ENCODE measurements around the gene PRRC2C.

Gene PRRC2C

DNA sequence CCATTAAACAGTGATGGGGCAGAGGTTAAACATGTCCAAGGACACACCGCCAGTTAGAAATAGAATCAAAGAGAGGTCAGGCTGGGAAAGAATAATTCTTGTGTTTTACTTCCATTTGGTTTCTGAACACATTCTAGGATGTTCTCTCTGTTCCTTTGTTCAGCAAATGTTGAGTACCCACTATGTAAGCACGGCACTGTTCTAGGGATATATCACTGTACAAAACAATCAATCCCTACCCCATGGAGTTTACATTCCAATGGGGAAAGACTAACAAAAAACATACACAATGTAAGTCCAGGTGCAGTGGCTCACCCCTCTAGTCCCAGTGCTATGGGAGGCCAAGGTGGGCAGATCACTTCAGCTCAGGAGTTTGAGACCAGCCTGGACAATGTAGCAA, 142.9 kb downstream of the PRRC2C start:
- H3K4me3 ChIP-seq (ENCODE audit: low read depth, low read length): no peak overlapping the region
- H3K79me2 ChIP-seq: no peaks in the 10 kb centered on the region
- TF ChIP-seq, protein P1, sequence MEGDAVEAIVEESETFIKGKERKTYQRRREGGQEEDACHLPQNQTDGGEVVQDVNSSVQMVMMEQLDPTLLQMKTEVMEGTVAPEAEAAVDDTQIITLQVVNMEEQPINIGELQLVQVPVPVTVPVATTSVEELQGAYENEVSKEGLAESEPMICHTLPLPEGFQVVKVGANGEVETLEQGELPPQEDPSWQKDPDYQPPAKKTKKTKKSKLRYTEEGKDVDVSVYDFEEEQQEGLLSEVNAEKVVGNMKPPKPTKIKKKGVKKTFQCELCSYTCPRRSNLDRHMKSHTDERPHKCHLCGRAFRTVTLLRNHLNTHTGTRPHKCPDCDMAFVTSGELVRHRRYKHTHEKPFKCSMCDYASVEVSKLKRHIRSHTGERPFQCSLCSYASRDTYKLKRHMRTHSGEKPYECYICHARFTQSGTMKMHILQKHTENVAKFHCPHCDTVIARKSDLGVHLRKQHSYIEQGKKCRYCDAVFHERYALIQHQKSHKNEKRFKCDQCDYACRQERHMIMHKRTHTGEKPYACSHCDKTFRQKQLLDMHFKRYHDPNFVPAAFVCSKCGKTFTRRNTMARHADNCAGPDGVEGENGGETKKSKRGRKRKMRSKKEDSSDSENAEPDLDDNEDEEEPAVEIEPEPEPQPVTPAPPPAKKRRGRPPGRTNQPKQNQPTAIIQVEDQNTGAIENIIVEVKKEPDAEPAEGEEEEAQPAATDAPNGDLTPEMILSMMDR (IDR thresholded peaks at IDR 0.05): no peak
- no peaks in the 10 kb centered on the region for H3K27me3 ChIP-seq (ENCODE audit: control insufficient read depth, insufficient read depth, low read length)
- no peaks in the 10 kb centered on the region for H3K36me3 ChIP-seq (ENCODE audit: control insufficient read depth, insufficient read depth, low read length)
- H3K27ac ChIP-seq: no peak overlapping the region
- H3K9ac ChIP-seq: no peak overlapping the region
- no peaks in the 10 kb centered on the region for H3K4me1 ChIP-seq
- no peaks in the 10 kb centered on the region for H3K9me3 ChIP-seq (ENCODE audit: control insufficient read depth, low read length)
- H2AFZ ChIP-seq: no peak overlapping the region
- H3K4me2 ChIP-seq (ENCODE audit: low read length): no peak overlapping the region

DNA sequence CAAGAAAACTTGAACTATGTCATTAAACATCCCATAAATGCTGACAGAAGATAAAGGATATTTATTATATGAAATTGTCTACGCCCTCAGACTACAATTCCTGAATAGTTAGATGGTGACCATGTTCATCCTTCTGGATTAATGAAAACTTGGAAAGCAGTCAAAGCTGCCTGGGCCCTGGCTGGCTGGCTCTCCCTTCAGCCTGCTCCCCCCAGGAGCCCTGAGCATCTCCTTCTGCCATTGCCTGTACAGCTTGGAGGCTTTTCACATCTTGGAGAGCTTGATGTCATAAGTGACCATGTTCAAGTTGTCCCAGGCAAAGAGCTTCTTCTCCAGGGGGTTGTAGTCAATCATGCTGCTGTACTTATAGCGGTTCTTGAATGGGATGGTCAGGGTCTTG, 150.3 kb downstream of the PRRC2C start:
- Histone ChIP-seq H3K36me3 (ENCODE audit: control insufficient read depth, insufficient read depth, low read length) (no peaks in the 10 kb centered on the region), H3K9ac (no peak overlapping the region), H2AFZ (no peak overlapping the region), H3K79me2 (no peaks in the 10 kb centered on the region), H3K4me1 (no peaks in the 10 kb centered on the region), H3K27ac (no peak overlapping the region), H3K4me3 (ENCODE audit: low read depth, low read length) (no peak overlapping the region), H3K4me2 (ENCODE audit: low read length) (no peak overlapping the region), H3K27me3 (ENCODE audit: control insufficient read depth, insufficient read depth, low read length) (no peaks in the 10 kb centered on the region), H3K9me3 (ENCODE audit: control insufficient read depth, low read length) (no peaks in the 10 kb centered on the region)
- TF ChIP-seq, protein P1 (IDR thresholded peaks at IDR 0.05): no peak

DNA sequence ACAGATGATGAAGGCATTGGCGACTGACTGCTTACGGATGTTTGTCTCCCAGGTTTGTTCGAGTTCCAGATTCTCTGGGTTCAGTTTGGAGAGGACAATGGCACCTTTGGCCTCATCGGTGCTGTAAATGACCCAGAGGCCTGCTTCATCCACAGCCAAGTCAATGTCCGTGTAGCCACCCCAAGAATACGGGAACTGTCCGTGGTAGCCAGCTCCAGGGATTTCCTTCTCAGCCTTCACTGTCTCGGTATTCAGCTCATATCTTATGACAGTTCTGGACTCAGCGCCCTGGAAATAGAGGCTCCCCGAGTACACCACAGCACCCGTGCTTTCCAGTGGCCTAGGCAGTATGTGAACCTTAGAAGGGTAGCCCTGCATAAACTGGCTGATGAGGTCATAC, 150.8 kb downstream of the PRRC2C start:
- Histone ChIP-seq H3K9me3 (ENCODE audit: control insufficient read depth, low read length) (no peaks in the 10 kb centered on the region), H3K4me1 (no peaks in the 10 kb centered on the region), H3K36me3 (ENCODE audit: control insufficient read depth, insufficient read depth, low read length) (no peaks in the 10 kb centered on the region), H3K4me2 (ENCODE audit: low read length) (no peak overlapping the region), H3K79me2 (no peaks in the 10 kb centered on the region), H2AFZ (no peak overlapping the region), H3K4me3 (ENCODE audit: low read depth, low read length) (no peak overlapping the region), H3K9ac (no peak overlapping the region), H3K27ac (no peak overlapping the region), H3K27me3 (ENCODE audit: control insufficient read depth, insufficient read depth, low read length) (no peaks in the 10 kb centered on the region)
- TF ChIP-seq, protein P1 (IDR thresholded peaks at IDR 0.05): no peak

DNA sequence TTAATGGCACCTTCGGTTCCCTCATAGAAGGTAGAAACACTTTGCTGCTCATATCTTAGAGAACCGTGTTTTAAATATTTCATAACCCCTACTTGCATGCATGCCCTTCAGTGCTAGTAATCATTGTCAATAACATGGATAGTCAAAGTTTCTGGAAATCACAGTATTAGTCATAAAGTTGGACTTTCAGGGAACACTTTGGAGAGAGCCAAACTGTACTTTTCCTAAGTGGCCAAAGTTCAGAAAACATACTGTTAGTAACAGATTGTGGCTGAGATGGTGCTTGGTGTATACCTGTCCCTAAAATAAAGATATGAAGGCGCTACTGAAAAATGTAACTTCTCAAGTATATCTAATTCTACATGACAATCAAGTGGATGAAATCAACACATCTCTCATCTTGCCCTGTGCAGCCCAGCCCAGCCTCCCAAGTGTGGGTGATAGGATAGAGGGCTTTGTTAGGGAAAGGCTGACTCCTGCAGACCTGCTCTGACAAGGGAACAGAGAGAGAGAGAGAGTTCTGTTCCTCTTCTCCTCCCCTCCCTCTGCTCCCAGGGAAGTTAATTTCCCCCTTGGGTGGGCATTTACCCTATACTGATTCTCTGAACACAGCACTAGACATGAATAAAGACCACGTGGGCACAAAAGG, 152.7 kb downstream of the PRRC2C start:
- Histone ChIP-seq H3K9ac (no peak overlapping the region), H3K4me1 (no peaks in the 10 kb centered on the region), H3K27ac (no peak overlapping the region), H2AFZ (no peak overlapping the region), H3K9me3 (ENCODE audit: control insufficient read depth, low read length) (no peaks in the 10 kb centered on the region), H3K4me3 (ENCODE audit: low read depth, low read length) (no peak overlapping the region), H3K4me2 (ENCODE audit: low read length) (no peak overlapping the region), H3K79me2 (no peaks in the 10 kb centered on the region), H3K36me3 (ENCODE audit: control insufficient read depth, insufficient read depth, low read length) (no peaks in the 10 kb centered on the region), H3K27me3 (ENCODE audit: control insufficient read depth, insufficient read depth, low read length) (no peaks in the 10 kb centered on the region)
- TF ChIP-seq, protein P1 (IDR thresholded peaks at IDR 0.05): no peak

DNA sequence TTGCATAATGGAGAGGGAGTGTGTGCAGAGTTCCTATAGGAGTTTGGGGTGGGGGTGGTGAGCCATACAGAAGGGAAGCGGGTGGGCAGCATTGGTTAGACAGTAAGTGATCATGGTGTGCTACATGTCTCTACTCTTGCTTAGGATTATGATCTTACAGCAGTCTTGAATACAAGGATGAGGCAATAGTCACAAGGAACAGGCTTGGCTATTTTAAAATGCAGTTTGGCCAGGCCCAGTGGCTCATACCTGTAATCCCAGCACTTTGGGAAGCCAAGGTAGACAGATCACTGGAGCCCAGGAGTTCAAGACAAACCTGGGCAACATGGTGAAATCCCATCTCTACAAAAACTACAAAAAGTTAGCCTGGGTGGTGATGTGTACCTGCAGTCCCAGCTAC, 154.9 kb downstream of the PRRC2C start:
- no peaks in the 10 kb centered on the region for H3K27me3 ChIP-seq (ENCODE audit: control insufficient read depth, insufficient read depth, low read length)
- H3K36me3 ChIP-seq (ENCODE audit: control insufficient read depth, insufficient read depth, low read length): no peaks in the 10 kb centered on the region
- no peaks in the 10 kb centered on the region for H3K4me1 ChIP-seq
- H3K9ac ChIP-seq: no peak overlapping the region
- H3K79me2 ChIP-seq: no peaks in the 10 kb centered on the region
- no peak overlapping the region for H3K4me2 ChIP-seq (ENCODE audit: low read length)
- H2AFZ ChIP-seq: no peak overlapping the region
- H3K9me3 ChIP-seq (ENCODE audit: control insufficient read depth, low read length): no peaks in the 10 kb centered on the region
- H3K4me3 ChIP-seq (ENCODE audit: low read depth, low read length): no peak overlapping the region
- TF ChIP-seq, protein P1 (IDR thresholded peaks at IDR 0.05): no peak
- H3K27ac ChIP-seq: no peak overlapping the region
